GM12891 (cell line): ENCODE data around the gene NHS.

Experiments
- POLR2A ChIP-seq: IDR thresholded peaks from 2 replicates; pipeline ENCODE4 v1.6.1; 2011; ENCODE audit warnings: low read depth, low read length, control low read depth
- POLR2AphosphoS5 ChIP-seq: IDR thresholded peaks from 2 replicates; pipeline ENCODE4 v1.6.1; 2011; ENCODE audit warnings: low read depth, low read length, control low read depth
- SPI1 ChIP-seq: IDR thresholded peaks from 2 replicates; pipeline ENCODE4 v1.6.1; 2011; ENCODE audit warnings: low read depth, low read length, control low read depth
- TAF1 ChIP-seq: IDR thresholded peaks from 2 replicates; pipeline ENCODE4 v1.6.1; 2011; ENCODE audit warnings: low read depth, low read length, control low read depth

GRCh38 chrX:17390419-17390850, 15.4 kb downstream of the NHS start:
- no peak for TF ChIP-seq POLR2AphosphoS5
- no peak for TF ChIP-seq POLR2A
- TF ChIP-seq TAF1: no peak
- no peak for TF ChIP-seq SPI1
